NCI-H1105 (cell line): ENCODE data around the gene FAM83E.

ENCODE experiments used
- DNase-seq: peaks from one replicate; lab custom pipeline; 2025; lab: John Stamatoyannopoulos, UW

The FAM83E gene

DNA sequence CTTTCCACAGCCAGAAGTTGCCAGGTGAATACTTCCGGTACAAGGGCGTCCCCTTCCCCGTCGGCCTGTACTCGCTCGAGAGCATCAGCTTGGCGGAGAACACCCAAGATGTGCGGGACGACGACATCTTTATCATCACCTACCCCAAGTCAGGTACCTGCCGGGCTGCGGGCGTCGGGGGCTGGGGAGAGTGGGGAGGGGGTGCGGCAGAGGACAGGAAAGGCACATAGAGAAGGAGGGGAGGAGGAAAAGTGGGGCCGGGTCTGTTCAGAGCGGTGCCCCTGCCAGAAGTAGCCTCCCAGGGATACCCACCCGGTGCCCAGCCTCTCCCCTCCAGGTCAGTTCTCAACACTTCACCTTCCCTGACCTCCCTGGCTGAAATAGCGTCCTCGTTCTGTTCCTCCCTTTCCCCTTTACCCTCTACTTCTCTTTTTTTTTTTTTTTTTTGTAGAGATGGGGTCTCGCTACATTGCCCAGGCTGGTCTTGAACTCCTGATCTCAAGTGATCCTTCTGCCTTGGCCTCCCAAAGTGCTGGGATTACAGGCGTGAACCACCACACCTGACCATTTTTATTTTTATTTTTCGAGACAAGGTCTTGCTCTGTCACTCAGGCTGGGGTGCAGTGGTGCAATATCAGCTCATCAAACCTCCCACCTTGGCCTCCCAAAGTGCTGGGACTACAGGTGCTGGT is 38.8 kb downstream of the FAM83E start:
- no peak for DNase-seq

GRCh38 chr19:48573163-48573505 is 41.7 kb downstream of the FAM83E start:
- no peak for DNase-seq

GRCh38 chr19:48571378-48572162 is 43.3 kb downstream of the FAM83E start:
- no peak for DNase-seq

DNA sequence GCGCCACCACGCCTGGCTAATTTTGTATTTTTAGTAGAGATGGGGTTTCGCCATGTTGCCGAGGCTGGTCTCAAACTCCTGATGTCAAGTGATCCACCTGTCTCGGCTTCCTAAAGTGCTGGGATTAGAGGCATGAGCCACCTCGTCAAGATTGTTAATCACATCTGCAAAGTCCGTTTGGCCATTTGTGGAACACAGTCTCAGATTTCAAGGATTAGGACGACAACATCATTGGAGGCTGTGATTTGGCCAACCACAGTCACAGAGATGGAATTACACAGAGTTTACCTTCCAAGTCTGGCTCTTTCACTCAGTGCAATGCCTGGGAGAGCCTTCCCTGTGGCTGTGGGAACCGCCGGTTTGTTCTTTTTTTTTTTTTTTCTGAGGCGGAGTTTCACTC is 45.1 kb downstream of the FAM83E start:
- DNase-seq: no peak

GRCh38 chr19:48568345-48568886 is 46.5 kb downstream of the FAM83E start:
- no peak for DNase-seq

GRCh38 chr19:48565090-48565489 is 49.8 kb downstream of the FAM83E start:
- DNase-seq: no peak
